SU-DHL-6 (cell line): Measurements from ENCODE around the gene CMSS1.

Source experiments
- H2AFZ ChIP-seq: fragments of 200-600 bp; sonication (generic); 2 replicates; pipeline ENCODE4 v1.6.1; 2014; ENCODE audit warnings: low read depth, mild to moderate bottlenecking, moderate library complexity, mixed read lengths, antibody characterized with exemption, low read length; ENCODE audit not compliant: severe bottlenecking
- H3F3A ChIP-seq: fragments of 200-600 bp; shearing (Covaris generic); 2 replicates; pipeline ENCODE4 v1.6.0; 2016; ENCODE audit warnings: antibody characterized with exemption, mild to moderate bottlenecking; ENCODE audit not compliant: insufficient read depth
- H3K27ac ChIP-seq: fragments of 200-600 bp; sonication (generic); 2 replicates; pipeline ENCODE4 v1.5.1; 2016; ENCODE audit warnings: low read depth, mild to moderate bottlenecking, low read length, moderate library complexity, mixed read lengths
- H3K27me3 ChIP-seq: fragments of 200-600 bp; sonication (generic), shearing (Covaris generic); 2 replicates; pipeline ENCODE4 v1.6.0; 2014; ENCODE audit warnings: mild to moderate bottlenecking, low read length
- H3K36me3 ChIP-seq: fragments of 200-600 bp; sonication (generic); 2 replicates; pipeline ENCODE4 v1.6.1; 2014; ENCODE audit warnings: mild to moderate bottlenecking, low read length, mixed read lengths
- H3K4me2 ChIP-seq: fragments of 300-600, 200-600 bp; shearing (Covaris generic), sonication (generic); 2 replicates; pipeline ENCODE4 v1.6.0; 2014; ENCODE audit warnings: low read length, low read depth, mild to moderate bottlenecking; ENCODE audit not compliant: poor library complexity, severe bottlenecking
- H3K4me3 ChIP-seq: fragments of 200-600 bp; sonication (generic); 2 replicates; pipeline ENCODE4 v1.5.1; 2014; ENCODE audit warnings: antibody characterized with exemption, low read length, mild to moderate bottlenecking, mixed read lengths; ENCODE audit not compliant: insufficient read depth, poor library complexity, severe bottlenecking
- H3K79me2 ChIP-seq: fragments of 200-600 bp; sonication (generic); 2 replicates; pipeline ENCODE4 v1.6.1; 2014; ENCODE audit warnings: mild to moderate bottlenecking, low read length, moderate library complexity; ENCODE audit not compliant: insufficient read depth
- H3K9ac ChIP-seq: fragments of 200-600 bp; sonication (generic); 2 replicates; pipeline ENCODE4 v1.7.0; 2014; ENCODE audit warnings: mild to moderate bottlenecking, low read length
- H3K9me2 ChIP-seq: fragments of 200-600 bp; sonication (generic); replicated peaks from 2 replicates; pipeline ENCODE4 v1.6.1; 2014; ENCODE audit warnings: low read length; ENCODE audit not compliant: insufficient read depth
- H3K9me3 ChIP-seq: fragments of 200-600 bp; sonication (generic); 2 replicates; pipeline ENCODE4 v1.6.1; 2014; ENCODE audit warnings: low read length, mixed read lengths; ENCODE audit not compliant: insufficient read depth
- H4K20me1 ChIP-seq: fragments of 200-600 bp; sonication (generic); 2 replicates; pipeline ENCODE4 v1.6.1; 2014; ENCODE audit warnings: low read depth, mild to moderate bottlenecking, antibody characterized with exemption, low read length, moderate library complexity, mixed read lengths
- EZH2phosphoT487 ChIP-seq: fragments of 200-600 bp; sonication (generic), shearing (Covaris generic); conservative IDR thresholded peaks from 2 replicates; pipeline ENCODE4 v1.6.1; 2018; ENCODE audit warnings: mild to moderate bottlenecking, antibody characterized with exemption, low read length, moderate library complexity, mixed read lengths
- TF ChIP-seq, protein P1 (sequence below): fragments of 200-600 bp; sonication (generic); IDR thresholded peaks from one replicate; pipeline ENCODE4 v1.5.1; 2017; ENCODE audit warnings: antibody characterized with exemption, mild to moderate bottlenecking, low read length, moderate library complexity; ENCODE audit not compliant: insufficient read depth, poor library complexity, severe bottlenecking

CMSS1 gene

GRCh38 chr3:100018806-100019205 is 201.1 kb downstream of the CMSS1 start:
- Histone ChIP-seq H3K9me2 (no peaks in the 10 kb centered on the region), H4K20me1 (no peaks in the 10 kb centered on the region), H3F3A (no peaks in the 10 kb centered on the region), H2AFZ (no peak overlapping the region), H3K4me2 (no peak overlapping the region), H3K9me3 (no peaks in the 10 kb centered on the region), H3K36me3 (no peaks in the 10 kb centered on the region), H3K27ac (no peak overlapping the region), H3K79me2 (no peaks in the 10 kb centered on the region), H3K9ac (no peak overlapping the region), H3K27me3 (no peaks in the 10 kb centered on the region), H3K4me3 (no peak overlapping the region)
- TF ChIP-seq, protein P1, sequence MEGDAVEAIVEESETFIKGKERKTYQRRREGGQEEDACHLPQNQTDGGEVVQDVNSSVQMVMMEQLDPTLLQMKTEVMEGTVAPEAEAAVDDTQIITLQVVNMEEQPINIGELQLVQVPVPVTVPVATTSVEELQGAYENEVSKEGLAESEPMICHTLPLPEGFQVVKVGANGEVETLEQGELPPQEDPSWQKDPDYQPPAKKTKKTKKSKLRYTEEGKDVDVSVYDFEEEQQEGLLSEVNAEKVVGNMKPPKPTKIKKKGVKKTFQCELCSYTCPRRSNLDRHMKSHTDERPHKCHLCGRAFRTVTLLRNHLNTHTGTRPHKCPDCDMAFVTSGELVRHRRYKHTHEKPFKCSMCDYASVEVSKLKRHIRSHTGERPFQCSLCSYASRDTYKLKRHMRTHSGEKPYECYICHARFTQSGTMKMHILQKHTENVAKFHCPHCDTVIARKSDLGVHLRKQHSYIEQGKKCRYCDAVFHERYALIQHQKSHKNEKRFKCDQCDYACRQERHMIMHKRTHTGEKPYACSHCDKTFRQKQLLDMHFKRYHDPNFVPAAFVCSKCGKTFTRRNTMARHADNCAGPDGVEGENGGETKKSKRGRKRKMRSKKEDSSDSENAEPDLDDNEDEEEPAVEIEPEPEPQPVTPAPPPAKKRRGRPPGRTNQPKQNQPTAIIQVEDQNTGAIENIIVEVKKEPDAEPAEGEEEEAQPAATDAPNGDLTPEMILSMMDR, result no peak
- no peak for TF ChIP-seq EZH2phosphoT487

DNA sequence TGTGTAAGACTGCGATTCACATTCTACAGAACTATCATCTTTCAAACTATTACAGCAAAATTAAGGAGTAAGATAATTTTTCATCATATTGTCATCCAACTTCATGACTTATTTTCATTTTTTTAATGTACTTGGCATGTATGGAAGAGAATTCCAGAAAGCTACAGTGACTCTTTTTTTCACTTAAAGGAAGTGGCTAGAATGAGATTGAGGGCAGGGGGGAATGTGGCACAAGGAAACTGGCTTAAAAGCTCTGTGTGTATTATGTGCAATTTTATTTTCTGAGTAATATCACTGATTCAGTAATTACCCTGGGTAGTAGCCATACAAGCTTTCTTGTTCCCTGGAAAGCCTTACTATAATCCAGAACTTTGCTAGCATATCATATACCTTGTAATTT is 202.1 kb downstream of the CMSS1 start:
- Histone ChIP-seq H3F3A (no peaks in the 10 kb centered on the region), H3K36me3 (no peaks in the 10 kb centered on the region), H3K79me2 (no peaks in the 10 kb centered on the region), H3K9me3 (no peaks in the 10 kb centered on the region), H2AFZ (no peak overlapping the region), H3K4me3 (no peak overlapping the region), H3K9me2 (no peaks in the 10 kb centered on the region), H3K27ac (no peak overlapping the region), H3K9ac (no peak overlapping the region), H3K27me3 (no peaks in the 10 kb centered on the region), H4K20me1 (no peaks in the 10 kb centered on the region), H3K4me2 (no peak overlapping the region)
- no peak for TF ChIP-seq EZH2phosphoT487
- TF ChIP-seq, protein P1, result no peak

DNA sequence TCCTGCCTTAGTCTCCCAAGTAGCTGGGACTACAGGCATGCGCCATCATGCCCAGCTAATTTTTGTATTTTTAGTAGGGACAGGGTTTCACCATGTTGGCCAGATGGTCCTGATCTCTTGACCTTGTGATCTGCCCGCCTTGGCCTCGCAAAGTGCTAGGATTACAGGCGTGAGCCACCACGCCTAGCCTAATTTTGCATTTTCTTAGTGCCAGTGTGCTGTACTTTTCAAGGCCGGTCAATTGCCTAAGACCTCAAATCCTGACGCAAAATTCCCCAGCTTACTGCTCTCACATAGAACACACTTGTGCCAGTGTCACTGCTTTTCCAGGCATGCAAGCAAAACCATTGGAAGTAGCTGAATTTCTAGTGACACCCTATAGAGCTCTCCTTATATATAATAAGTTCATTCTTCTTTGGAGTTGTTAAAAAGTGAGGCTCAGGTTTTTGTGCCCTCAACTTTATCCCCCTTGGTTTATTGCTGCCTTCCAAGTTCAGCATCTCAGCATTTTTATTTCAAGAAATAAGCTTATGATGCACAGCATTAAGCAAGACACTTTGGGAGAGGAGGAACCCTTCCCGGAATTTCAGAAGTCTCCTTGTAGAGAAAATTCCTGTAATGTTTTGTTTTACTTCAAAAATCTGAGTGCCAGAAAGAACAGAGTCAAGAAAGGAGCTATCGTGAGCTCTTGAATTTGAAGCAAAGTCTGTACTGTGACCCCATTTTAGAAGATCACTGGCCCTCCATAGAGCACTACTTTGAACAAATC is 203.4 kb downstream of the CMSS1 start:
- Histone ChIP-seq H3K4me3 (no peak overlapping the region), H3K9me3 (no peaks in the 10 kb centered on the region), H3K36me3 (no peaks in the 10 kb centered on the region), H3K4me2 (no peak overlapping the region), H3K79me2 (no peaks in the 10 kb centered on the region), H3K27ac (no peak overlapping the region), H3K9ac (no peak overlapping the region), H3K9me2 (no peaks in the 10 kb centered on the region), H4K20me1 (no peaks in the 10 kb centered on the region), H3F3A (no peaks in the 10 kb centered on the region), H3K27me3 (no peaks in the 10 kb centered on the region), H2AFZ (no peak overlapping the region)
- TF ChIP-seq, protein P1, result no peak
- TF ChIP-seq EZH2phosphoT487, result no peak
